Liver (tissue), 9 donors: ENCODE results near the gene MAP3K12. TPM values are rescaled to one million over a fixed set of nuclear protein-coding genes. Genes with fewer than 3 reads are reported as not detected.

Experiments
- DNase-seq: peaks from one replicate; pipeline ENCODE4 v3.0.0-alpha.2; 2017; ENCODE audit warnings: low spot score
- H3K27ac ChIP-seq, 2 donors: one replicate each; pipeline ENCODE4 v1.7.0; 2013; ENCODE audit warnings: inconsistent platforms in 2 of 2, low read length in 2 of 2, control low read depth in 1 of 2, low read depth in 1 of 2, mild to moderate bottlenecking in 1 of 2
- H3K27me3 ChIP-seq, 4 donors: one replicate each; pipeline versions ENCODE4 v1.6.1 to v1.7.0; 2013; ENCODE audit warnings: low read length in 3 of 4, inconsistent platforms in 1 of 4, mild to moderate bottlenecking in 1 of 4, moderate library complexity in 1 of 4; ENCODE audit not compliant: control insufficient read depth in 4 of 4, insufficient read depth in 4 of 4
- H3K36me3 ChIP-seq, 4 donors: one replicate each; pipeline versions ENCODE4 v1.6.1 to v1.7.0; 2013; ENCODE audit warnings: low read length in 3 of 4, mild to moderate bottlenecking in 3 of 4, low read depth in 1 of 4, moderate library complexity in 1 of 4; ENCODE audit not compliant: control insufficient read depth in 4 of 4, insufficient read depth in 3 of 4
- H3K4me1 ChIP-seq, 4 donors: one replicate each; pipeline versions ENCODE4 v1.6.1 to v1.7.0; 2013; ENCODE audit warnings: low read length in 3 of 4, mild to moderate bottlenecking in 3 of 4, moderate library complexity in 1 of 4; ENCODE audit not compliant: control insufficient read depth in 4 of 4, insufficient read depth in 4 of 4
- H3K4me3 ChIP-seq, 3 donors: one replicate each; pipeline versions ENCODE4 v1.6.1 to v1.7.0; 2013; ENCODE audit warnings: low read length in 3 of 3, control low read depth in 1 of 3, low read depth in 1 of 3, mild to moderate bottlenecking in 1 of 3
- H3K9ac ChIP-seq, 2 donors: one replicate each; pipeline ENCODE4 v1.7.0; 2013; ENCODE audit warnings: low read length in 2 of 2, mild to moderate bottlenecking in 2 of 2, moderate library complexity in 2 of 2, control low read depth in 1 of 2, low read depth in 1 of 2
- H3K9me3 ChIP-seq, 4 donors: one replicate each; pipeline versions ENCODE4 v1.6.1 to v1.7.0; 2013; ENCODE audit warnings: low read length in 3 of 4; ENCODE audit not compliant: control insufficient read depth in 4 of 4
- EGR1 ChIP-seq, 2 donors: IDR thresholded peaks; 2 replicates each; pipeline ENCODE4 v1.6.1; 2016 to 2018; ENCODE audit warnings: antibody characterized with exemption in 2 of 2, low read depth in 2 of 2
- FOXA1 ChIP-seq: IDR thresholded peaks from 2 replicates; pipeline ENCODE4 v1.6.1; 2016; ENCODE audit warnings: antibody characterized with exemption
- GABPA ChIP-seq, 2 donors: IDR thresholded peaks in 1 of 2; conservative IDR thresholded peaks in 1 of 2; 2 replicates each; pipeline ENCODE4 v1.6.1; 2016; ENCODE audit warnings: antibody characterized with exemption in 2 of 2, mild to moderate bottlenecking in 1 of 2, moderate library complexity in 1 of 2
- HNF4A ChIP-seq, 2 donors: conservative IDR thresholded peaks; 2 replicates each; pipeline ENCODE4 v1.6.1; 2016; ENCODE audit warnings: antibody characterized with exemption in 2 of 2, mild to moderate bottlenecking in 2 of 2
- HNF4G ChIP-seq: IDR thresholded peaks from 2 replicates; pipeline ENCODE4 v1.6.1; 2016; ENCODE audit warnings: antibody characterized with exemption
- JUND ChIP-seq, 2 donors: IDR thresholded peaks; 2 replicates each; pipeline ENCODE4 v1.6.1; 2016; ENCODE audit warnings: antibody characterized with exemption in 2 of 2
- MAX ChIP-seq: IDR thresholded peaks from 2 replicates; pipeline ENCODE4 v1.6.1; 2016; ENCODE audit warnings: antibody characterized with exemption
- NR2F2 ChIP-seq: IDR thresholded peaks from 2 replicates; pipeline ENCODE4 v1.6.1; 2016; ENCODE audit warnings: antibody characterized with exemption
- TAF1 ChIP-seq: conservative IDR thresholded peaks from 2 replicates; pipeline ENCODE4 v1.6.1; 2016; ENCODE audit warnings: antibody characterized with exemption, mild to moderate bottlenecking
- YY1 ChIP-seq: IDR thresholded peaks from 2 replicates; pipeline ENCODE4 v1.6.1; 2016; ENCODE audit warnings: antibody characterized with exemption, mild to moderate bottlenecking
- ZBTB33 ChIP-seq: IDR thresholded peaks from 2 replicates; pipeline ENCODE4 v1.6.1; 2016; ENCODE audit warnings: antibody characterized with exemption
- WGBS: extraction: QIAGEN DNeasy Blood & Tissue Kit; methylation state at CpG from one replicate; pipeline ENCODE4 v1.1.7; 2013; 5-methylcytosine and 5-hydroxymethylcytosine counted together
- polyA plus RNA-seq, 2 donors: library from polyadenylated mRNA; stranded (reverse) in 1 of 2; unstranded in 1 of 2; fragments of 200-250 nt in 1 of 2; fragments of >200 nt in 1 of 2; fragmentation: Nextera tagmentation in 1 of 2; extraction: Ambion mirVana in 1 of 2; gene quantifications; one replicate each; pipeline versions ENCODE4 v1.2.1 to v1.2.3, GENCODE V29; 2013 to 2015
- total RNA-seq, 2 donors: library from RNA; depleted of rRNA; stranded (reverse); fragments of >200 nt; gene quantifications; one replicate each; pipeline ENCODE4 v1.2.3, GENCODE V29; 2014
- TF ChIP-seq, protein P1 (sequence below): fragments of 150-350 bp; IDR thresholded peaks from 2 replicates; pipeline ENCODE4 v1.5.1; 2017; ENCODE audit warnings: improper control_type of control experiment, low read depth, low read length; ENCODE audit not compliant: missing input control
- TF ChIP-seq, protein P2 (sequence below): IDR thresholded peaks from 2 replicates; pipeline ENCODE4 v1.6.1; 2016; ENCODE audit warnings: antibody characterized with exemption
- TF ChIP-seq, protein P3 (sequence below): IDR thresholded peaks from 2 replicates; pipeline ENCODE4 v1.6.1; 2016; ENCODE audit warnings: antibody characterized with exemption, mild to moderate bottlenecking
- donor health status: healthy.
- donor health status: healthy.
- donor health status: healthy.
- donor health status: healthy.
- donor health status: healthy.

MAP3K12 gene
- total and polyA plus RNA-seq, 4 donors = 0.53 to 2.4 (median 1.5) TPM

DNA sequence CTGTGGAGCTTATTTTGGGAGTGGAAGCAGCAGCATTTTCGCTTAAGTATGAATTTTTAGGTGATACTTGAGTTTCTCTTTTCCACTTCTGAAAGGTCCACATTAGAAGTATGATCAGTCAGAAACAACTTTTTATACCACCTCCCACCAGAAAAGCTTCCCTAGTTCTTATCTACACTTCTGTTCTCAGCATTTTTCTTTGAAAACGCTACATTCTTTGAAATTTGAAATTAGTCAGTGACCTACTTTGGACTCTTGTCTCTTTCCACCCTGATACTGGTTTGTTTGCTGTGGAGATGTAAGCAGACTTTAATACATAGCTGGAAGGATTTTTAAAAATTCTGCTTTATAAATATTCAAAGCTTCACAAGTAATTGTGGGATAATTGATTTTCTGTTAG lies 25.2 kb downstream of the MAP3K12 start (continued):
- no peak for TF ChIP-seq ZBTB33
- no peak for TF ChIP-seq EGR1 (IDR thresholded peaks at IDR 0.05; ENCODE audit: low read depth in 2 of 2)

- Histone ChIP-seq H3K36me3 (peaks cover 24 to 97% (median 89%) of the 10 kb centered on the region in 4 donors), H3K4me1 (peaks cover 0 to 2% (median 0%) of the 10 kb centered on the region in 4 donors), H3K27me3 (no peaks in the 10 kb centered on the region), H3K27ac (no peak overlapping the region), H3K4me3 (no peak overlapping the region), H3K9me3 (no peaks in the 10 kb centered on the region), H3K9ac (no peak overlapping the region)
- no peak for DNase-seq
- WGBS = 88% methylated on average over 1 of the region's 1 CpG
- TF ChIP-seq JUND (IDR thresholded peaks at IDR 0.05) (no peak), YY1 (no peak), NR2F2 (no peak), EGR1 (IDR thresholded peaks at IDR 0.05; ENCODE audit: low read depth in 2 of 2) (no peak), TAF1 (no peak), HNF4G (no peak), HNF4A (conservative IDR thresholded peaks at IDR 0.05) (no peak), FOXA1 (no peak), GABPA (IDR thresholded peaks at IDR 0.05 in 1 of 2, conservative IDR thresholded peaks at IDR 0.05 in 1 of 2) (no peak), ZBTB33 (no peak)
- TF ChIP-seq, protein P1, sequence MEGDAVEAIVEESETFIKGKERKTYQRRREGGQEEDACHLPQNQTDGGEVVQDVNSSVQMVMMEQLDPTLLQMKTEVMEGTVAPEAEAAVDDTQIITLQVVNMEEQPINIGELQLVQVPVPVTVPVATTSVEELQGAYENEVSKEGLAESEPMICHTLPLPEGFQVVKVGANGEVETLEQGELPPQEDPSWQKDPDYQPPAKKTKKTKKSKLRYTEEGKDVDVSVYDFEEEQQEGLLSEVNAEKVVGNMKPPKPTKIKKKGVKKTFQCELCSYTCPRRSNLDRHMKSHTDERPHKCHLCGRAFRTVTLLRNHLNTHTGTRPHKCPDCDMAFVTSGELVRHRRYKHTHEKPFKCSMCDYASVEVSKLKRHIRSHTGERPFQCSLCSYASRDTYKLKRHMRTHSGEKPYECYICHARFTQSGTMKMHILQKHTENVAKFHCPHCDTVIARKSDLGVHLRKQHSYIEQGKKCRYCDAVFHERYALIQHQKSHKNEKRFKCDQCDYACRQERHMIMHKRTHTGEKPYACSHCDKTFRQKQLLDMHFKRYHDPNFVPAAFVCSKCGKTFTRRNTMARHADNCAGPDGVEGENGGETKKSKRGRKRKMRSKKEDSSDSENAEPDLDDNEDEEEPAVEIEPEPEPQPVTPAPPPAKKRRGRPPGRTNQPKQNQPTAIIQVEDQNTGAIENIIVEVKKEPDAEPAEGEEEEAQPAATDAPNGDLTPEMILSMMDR = no peak
- TF ChIP-seq, protein P2, sequence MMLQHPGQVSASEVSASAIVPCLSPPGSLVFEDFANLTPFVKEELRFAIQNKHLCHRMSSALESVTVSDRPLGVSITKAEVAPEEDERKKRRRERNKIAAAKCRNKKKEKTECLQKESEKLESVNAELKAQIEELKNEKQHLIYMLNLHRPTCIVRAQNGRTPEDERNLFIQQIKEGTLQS = no peak
Observed at GRCh38 chr12:53472056-53472582, 27.1 kb downstream of the MAP3K12 start.

DNA sequence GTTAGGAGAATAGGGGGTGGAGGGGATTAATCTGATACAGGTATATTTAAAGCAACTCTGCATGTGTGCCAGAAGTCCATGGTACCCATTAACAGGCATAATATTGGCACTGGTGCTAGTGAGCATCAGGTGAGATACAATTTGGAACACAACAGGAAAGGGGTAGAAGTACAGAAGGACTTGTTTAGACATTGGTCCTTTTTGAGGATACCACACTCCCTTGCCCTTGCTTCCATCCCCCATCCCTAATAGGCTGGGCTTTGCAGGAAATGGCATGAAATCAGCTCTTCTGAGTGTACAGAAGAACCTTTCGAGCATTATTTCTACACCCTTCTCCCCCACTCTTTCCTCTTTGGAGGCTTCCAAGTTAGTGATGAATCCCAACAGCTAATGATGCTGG lies 31.0 kb downstream of the MAP3K12 start:
- H3K27ac ChIP-seq = no peak overlapping the region
- H3K9me3 ChIP-seq = no peaks in the 10 kb centered on the region
- H3K9ac ChIP-seq = no peak overlapping the region
- peaks cover 0 to 2% (median 0%) of the 10 kb centered on the region in 4 donors for H3K4me1 ChIP-seq
- WGBS = 78% methylated on average over 1 of the region's 1 CpG
- TF ChIP-seq FOXA1 (no peak), ZBTB33 (no peak), JUND (IDR thresholded peaks at IDR 0.05) (no peak), MAX (no peak), GABPA (IDR thresholded peaks at IDR 0.05 in 1 of 2, conservative IDR thresholded peaks at IDR 0.05 in 1 of 2) (no peak), HNF4G (no peak), NR2F2 (no peak)
- TF ChIP-seq, protein P3, sequence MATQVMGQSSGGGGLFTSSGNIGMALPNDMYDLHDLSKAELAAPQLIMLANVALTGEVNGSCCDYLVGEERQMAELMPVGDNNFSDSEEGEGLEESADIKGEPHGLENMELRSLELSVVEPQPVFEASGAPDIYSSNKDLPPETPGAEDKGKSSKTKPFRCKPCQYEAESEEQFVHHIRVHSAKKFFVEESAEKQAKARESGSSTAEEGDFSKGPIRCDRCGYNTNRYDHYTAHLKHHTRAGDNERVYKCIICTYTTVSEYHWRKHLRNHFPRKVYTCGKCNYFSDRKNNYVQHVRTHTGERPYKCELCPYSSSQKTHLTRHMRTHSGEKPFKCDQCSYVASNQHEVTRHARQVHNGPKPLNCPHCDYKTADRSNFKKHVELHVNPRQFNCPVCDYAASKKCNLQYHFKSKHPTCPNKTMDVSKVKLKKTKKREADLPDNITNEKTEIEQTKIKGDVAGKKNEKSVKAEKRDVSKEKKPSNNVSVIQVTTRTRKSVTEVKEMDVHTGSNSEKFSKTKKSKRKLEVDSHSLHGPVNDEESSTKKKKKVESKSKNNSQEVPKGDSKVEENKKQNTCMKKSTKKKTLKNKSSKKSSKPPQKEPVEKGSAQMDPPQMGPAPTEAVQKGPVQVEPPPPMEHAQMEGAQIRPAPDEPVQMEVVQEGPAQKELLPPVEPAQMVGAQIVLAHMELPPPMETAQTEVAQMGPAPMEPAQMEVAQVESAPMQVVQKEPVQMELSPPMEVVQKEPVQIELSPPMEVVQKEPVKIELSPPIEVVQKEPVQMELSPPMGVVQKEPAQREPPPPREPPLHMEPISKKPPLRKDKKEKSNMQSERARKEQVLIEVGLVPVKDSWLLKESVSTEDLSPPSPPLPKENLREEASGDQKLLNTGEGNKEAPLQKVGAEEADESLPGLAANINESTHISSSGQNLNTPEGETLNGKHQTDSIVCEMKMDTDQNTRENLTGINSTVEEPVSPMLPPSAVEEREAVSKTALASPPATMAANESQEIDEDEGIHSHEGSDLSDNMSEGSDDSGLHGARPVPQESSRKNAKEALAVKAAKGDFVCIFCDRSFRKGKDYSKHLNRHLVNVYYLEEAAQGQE = no peak
- H3K4me3 ChIP-seq = no peak overlapping the region
- H3K27me3 ChIP-seq = no peaks in the 10 kb centered on the region
- H3K36me3 ChIP-seq = peaks cover 27 to 97% (median 85%) of the 10 kb centered on the region in 4 donors
- no peak for DNase-seq
